ENCODE measurements around the gene PRSS12. TPM values are rescaled to one million over a fixed set of nuclear protein-coding genes. Genes with fewer than 3 reads are reported as not detected.

The PRSS12 gene
- total and polyA plus RNA-seq, 2 donors (not counting 3 experiments of a cell fraction or from before 2014, with no cell fraction given) = 0.22 to 0.55 TPM

- Histone ChIP-seq H4K20me1 (replicated peaks; ENCODE audit: control insufficient read depth, extremely low read depth, insufficient read depth, low read length) (no peaks in the 10 kb centered on the region), H3K27ac (ENCODE audit: insufficient read depth, low read depth, low read length) (no peak overlapping the region), H3K27me3 (ENCODE audit: control insufficient read depth in 2 of 2, insufficient read depth in 2 of 2, low read length in 2 of 2) (no peaks in the 10 kb centered on the region), H3K9me3 (replicated peaks; ENCODE audit: control insufficient read depth, insufficient read depth, low read length) (no peaks in the 10 kb centered on the region), H3K4me1 (ENCODE audit: control insufficient read depth, extremely low read depth, insufficient read depth, low read length) (no peaks in the 10 kb centered on the region), H3K36me3 (ENCODE audit: control insufficient read depth in 2 of 2, extremely low read depth in 1 of 2, insufficient read depth in 2 of 2, low read length in 2 of 2) (no peaks in the 10 kb centered on the region), H3K4me3 (replicated peaks in 1 of 3; ENCODE audit: insufficient read depth in 1 of 3, low read depth in 1 of 3, low read length in 3 of 3) (no peak overlapping the region), H3K9me1 (replicated peaks; ENCODE audit: control insufficient read depth, extremely low read depth, insufficient read depth, low read length) (no peaks in the 10 kb centered on the region), H2AFZ (ENCODE audit: low read depth, low read length) (no peak overlapping the region), H3K4me2 (ENCODE audit: insufficient read depth, low read length) (no peak overlapping the region), H3K79me2 (ENCODE audit: control insufficient read depth, insufficient read depth, low read length) (no peaks in the 10 kb centered on the region), H3K9ac (replicated peaks; ENCODE audit: extremely low read depth, insufficient read depth, low read length) (no peak overlapping the region)
- no peak for DNase-seq (ENCODE audit: low read depth, low spot score)
- intact Hi-C loops (cut with micrococcal nuclease) (no loop called here), dilution Hi-C loops (cut with MboI; ENCODE audit: extremely low pct_ligation_motif_present, low sequenced_read_pairs) (no loop called here)
- ChIA-PET CTCF (interaction anchor here (0.9 kb wide), 1 partner anchor 30 kb away, joined by 3 read pairs; no protein-coding TSS in a partner anchor), POLR2A (no interaction called here)
- no peak for TF ChIP-seq GATA2 (IDR thresholded peaks at IDR 0.05; ENCODE audit: insufficient read depth, insufficient read length, low read depth, low read length)
- TF ChIP-seq POLR2AphosphoS5 (IDR thresholded peaks at IDR 0.05; ENCODE audit: insufficient read depth, low read depth, low read length) = no peak
- no peak for TF ChIP-seq EZH2 (IDR thresholded peaks at IDR 0.05; ENCODE audit: borderline replicate concordance, low read depth, low read length, severe bottlenecking)
- no TSS peak for BruUV-seq (replicated peaks)
- no peak for FAIRE-seq
These were observed 35.8 kb upstream of the PRSS12 start for GRCh38 chr4:118388606-118389005.

GRCh38 chr4:118381902-118382301, 29.1 kb upstream of the PRSS12 start:
- no TSS peak for BruUV-seq (replicated peaks)
- DNase-seq (ENCODE audit: low read depth, low spot score) (no peak), FAIRE-seq (no peak)
- no peaks in the 10 kb centered on the region for H3K79me2 ChIP-seq (ENCODE audit: control insufficient read depth, insufficient read depth, low read length)
- H2AFZ ChIP-seq (ENCODE audit: low read depth, low read length) = no peak overlapping the region
- H3K4me2 ChIP-seq (ENCODE audit: insufficient read depth, low read length) = no peak overlapping the region
- CTCF ChIA-PET = no interaction called here
- POLR2A ChIA-PET = no interaction called here
- no peaks in the 10 kb centered on the region for H3K9me3 ChIP-seq (replicated peaks; ENCODE audit: control insufficient read depth, insufficient read depth, low read length)
- TF ChIP-seq MYC (IDR thresholded peaks at IDR 0.05; ENCODE audit: low read depth, low read length) (no peak), POLR2A (IDR thresholded peaks at IDR 0.05; ENCODE audit: low read depth, low read length) (no peak), CTCF (IDR thresholded peaks at IDR 0.05; ENCODE audit: extremely low read depth in 1 of 2, insufficient read depth in 1 of 2, low read depth in 1 of 2, low read length in 2 of 2) (no peak), JUN (IDR thresholded peaks at IDR 0.05; ENCODE audit: borderline replicate concordance, insufficient read depth, insufficient read length, low read depth) (no peak), FOS (IDR thresholded peaks at IDR 0.05; ENCODE audit: borderline replicate concordance, insufficient read depth, low read length) (no peak), POLR2AphosphoS5 (IDR thresholded peaks at IDR 0.05; ENCODE audit: insufficient read depth, low read depth, low read length) (no peak), GATA2 (IDR thresholded peaks at IDR 0.05; ENCODE audit: insufficient read depth, insufficient read length, low read depth, low read length) (no peak), MAX (IDR thresholded peaks at IDR 0.05; ENCODE audit: insufficient read depth, insufficient read length) (no peak), EZH2 (IDR thresholded peaks at IDR 0.05; ENCODE audit: borderline replicate concordance, low read depth, low read length, severe bottlenecking) (no peak)
- peaks cover 1 to 6% of the 10 kb centered on the region in 2 experiments for H3K27me3 ChIP-seq (ENCODE audit: control insufficient read depth in 2 of 2, insufficient read depth in 2 of 2, low read length in 2 of 2)
- H3K9me1 ChIP-seq (replicated peaks; ENCODE audit: control insufficient read depth, extremely low read depth, insufficient read depth, low read length) = no peaks in the 10 kb centered on the region
- H4K20me1 ChIP-seq (replicated peaks; ENCODE audit: control insufficient read depth, extremely low read depth, insufficient read depth, low read length) = no peaks in the 10 kb centered on the region
- H3K36me3 ChIP-seq (ENCODE audit: control insufficient read depth in 2 of 2, extremely low read depth in 1 of 2, insufficient read depth in 2 of 2, low read length in 2 of 2) = no peaks in the 10 kb centered on the region
- dilution Hi-C loops (cut with MboI; ENCODE audit: extremely low pct_ligation_motif_present, low sequenced_read_pairs) = no loop called here
- no peak overlapping the region for H3K9ac ChIP-seq (replicated peaks; ENCODE audit: extremely low read depth, insufficient read depth, low read length)
- intact Hi-C loops (cut with micrococcal nuclease) = no loop called here
- H3K4me1 ChIP-seq (ENCODE audit: control insufficient read depth, extremely low read depth, insufficient read depth, low read length) = no peaks in the 10 kb centered on the region
- H3K27ac ChIP-seq (ENCODE audit: insufficient read depth, low read depth, low read length) = no peak overlapping the region
- H3K4me3 ChIP-seq (replicated peaks in 1 of 3; ENCODE audit: insufficient read depth in 1 of 3, low read depth in 1 of 3, low read length in 3 of 3) = no peak overlapping the region

All from endothelial cell of umbilical vein (primary cell).